LNCAP (cell line): ENCODE data around the gene SLC9A2.

ENCODE experiments used
- CTCF ChIP-seq: fragments of 450-650 bp; IDR thresholded peaks from 2 replicates; pipeline ENCODE4 v1.5.1; 2017; ENCODE audit warnings: mild to moderate bottlenecking

Gene SLC9A2

GRCh38 chr2:102619414-102620319 lies at the start of gene SLC9A2:
Gene SLC9A2 (plus strand): TSS chr2:102619553. CDS start chr2:102619849, 296 bp downstream.
- TF ChIP-seq CTCF: no peak

GRCh38 chr2:102575888-102576287 lies 43.5 kb upstream of the SLC9A2 start:
- no peak for TF ChIP-seq CTCF

GRCh38 chr2:102578376-102578775 lies 41.0 kb upstream of the SLC9A2 start:
- no peak for TF ChIP-seq CTCF

- no peak for TF ChIP-seq CTCF
Observed at GRCh38 chr2:102581911-102582310, 37.4 kb upstream of the SLC9A2 start.

- TF ChIP-seq CTCF: no peak
Observed at GRCh38 chr2:102582845-102583244, 36.5 kb upstream of the SLC9A2 start.

GRCh38 chr2:102585847-102586404 lies 33.4 kb upstream of the SLC9A2 start:
- no peak; the same call in 1 of the 2 replicates for TF ChIP-seq CTCF

GRCh38 chr2:102588213-102588939 lies 31.0 kb upstream of the SLC9A2 start:
- TF ChIP-seq CTCF: no peak
